Upper lobe of left lung (tissue), 6 donors: Measurements from ENCODE around the gene ACCSL. TPM values are rescaled to one million over a fixed set of nuclear protein-coding genes. Genes with fewer than 3 reads are reported as not detected.
A peak's percentile ranks its signal among the peaks of the same experiment; 100 is the strongest.

Experiments
- ATAC-seq, 2 donors: fragments of 200-7000 bp; cut with Tn5 transposase; one replicate each; pipeline ENCODE4 v1.9.1; 2022; ENCODE audit warnings: mild to moderate bottlenecking in 2 of 2, moderate library complexity in 2 of 2; ENCODE audit not compliant: low FRiP score in 2 of 2
- DNase-seq, 2 donors: peaks; one replicate each; pipeline ENCODE4 v3.0.0-alpha.2; 2019 to 2020
- H3K27ac ChIP-seq, 4 donors: fragments of 200-600 bp; sonication (generic); one replicate each; pipeline ENCODE4 v1.5.1; 2016 to 2019
- H3K27me3 ChIP-seq, 4 donors: fragments of 200-600 bp; sonication (generic); one replicate each; pipeline ENCODE4 v1.5.1; 2017 to 2019
- H3K36me3 ChIP-seq, 4 donors: fragments of 200-600 bp; sonication (generic); one replicate each; pipeline ENCODE4 v1.5.1; 2016 to 2019
- H3K4me1 ChIP-seq, 4 donors: fragments of 200-600 bp; sonication (generic); one replicate each; pipeline ENCODE4 v1.5.1; 2018 to 2019
- H3K4me3 ChIP-seq, 4 donors: fragments of 200-600 bp; sonication (generic); one replicate each; pipeline ENCODE4 v1.5.1; 2017 to 2019; ENCODE audit warnings: mild to moderate bottlenecking in 2 of 4, moderate library complexity in 1 of 4
- H3K9me3 ChIP-seq, 4 donors: fragments of 200-600 bp; sonication (generic); one replicate each; pipeline ENCODE4 v1.5.1; 2018 to 2019
- EP300 ChIP-seq, 4 donors: sonication (generic); formaldehyde crosslinking; IDR thresholded peaks; one replicate each; pipeline ENCODE4 v1.5.1; 2017; ENCODE audit warnings: antibody characterized with exemption in 4 of 4, control low read depth in 2 of 4
- POLR2A ChIP-seq, 4 donors: fragments of 450-650 bp; IDR thresholded peaks; one replicate each; pipeline ENCODE4 v1.5.1; 2016 to 2017; ENCODE audit warnings: antibody characterized with exemption in 4 of 4, mild to moderate bottlenecking in 2 of 4
- POLR2AphosphoS5 ChIP-seq, 2 donors: sonication (generic); formaldehyde crosslinking; IDR thresholded peaks; one replicate each; pipeline ENCODE4 v1.5.1; 2017; ENCODE audit warnings: antibody characterized with exemption in 2 of 2
- WGBS, 2 donors: methylation state at CpG; one replicate each; pipeline ENCODE4 v1.1.5; 2017 to 2018; 5-methylcytosine and 5-hydroxymethylcytosine counted together
- total RNA-seq, 6 donors: library from RNA; depleted of rRNA in 4 of 6; stranded (reverse); fragments of >200 nt in 4 of 6; gene quantifications; one replicate each; pipeline versions ENCODE4 v1.1.0 to v1.2.1, GENCODE V29; 2016 to 2021
- TF ChIP-seq, protein P1 (sequence below), 6 experiments: fragments of 450-650 bp in 4 of 6; fragments of 200-600 bp in 2 of 6; sonication (generic) in 2 of 6; IDR thresholded peaks; one replicate each; pipeline ENCODE4 v1.5.1; 2016 to 2019; ENCODE audit warnings: antibody characterized with exemption in 6 of 6
- donor health status: DM: no; HTN: no; CAD: no; lungs with moderate emphysema.
- donor health status: DM: no; HTN: yes; CAD: no; lungs with severe emphysema.

The ACCSL gene
- total RNA-seq, 6 donors from 2014 or later: not detected

- Histone ChIP-seq H3K4me1 (peaks cover 17 to 42% (median 19%) of the 10 kb centered on the region in 4 donors), H3K27me3 (no peaks in the 10 kb centered on the region), H3K4me3 (no peak overlapping the region), H3K9me3 (no peaks in the 10 kb centered on the region), H3K27ac (peak overlapping the region in 2 of 4 donors; percentile 69 to 74), H3K36me3 (no peaks in the 10 kb centered on the region)
- DNase-seq (no peak), ATAC-seq (no peak)
- 48 to 51% methylated on average over 3 of the region's 3 CpGs for WGBS, 2 donors
- TF ChIP-seq, protein P1, sequence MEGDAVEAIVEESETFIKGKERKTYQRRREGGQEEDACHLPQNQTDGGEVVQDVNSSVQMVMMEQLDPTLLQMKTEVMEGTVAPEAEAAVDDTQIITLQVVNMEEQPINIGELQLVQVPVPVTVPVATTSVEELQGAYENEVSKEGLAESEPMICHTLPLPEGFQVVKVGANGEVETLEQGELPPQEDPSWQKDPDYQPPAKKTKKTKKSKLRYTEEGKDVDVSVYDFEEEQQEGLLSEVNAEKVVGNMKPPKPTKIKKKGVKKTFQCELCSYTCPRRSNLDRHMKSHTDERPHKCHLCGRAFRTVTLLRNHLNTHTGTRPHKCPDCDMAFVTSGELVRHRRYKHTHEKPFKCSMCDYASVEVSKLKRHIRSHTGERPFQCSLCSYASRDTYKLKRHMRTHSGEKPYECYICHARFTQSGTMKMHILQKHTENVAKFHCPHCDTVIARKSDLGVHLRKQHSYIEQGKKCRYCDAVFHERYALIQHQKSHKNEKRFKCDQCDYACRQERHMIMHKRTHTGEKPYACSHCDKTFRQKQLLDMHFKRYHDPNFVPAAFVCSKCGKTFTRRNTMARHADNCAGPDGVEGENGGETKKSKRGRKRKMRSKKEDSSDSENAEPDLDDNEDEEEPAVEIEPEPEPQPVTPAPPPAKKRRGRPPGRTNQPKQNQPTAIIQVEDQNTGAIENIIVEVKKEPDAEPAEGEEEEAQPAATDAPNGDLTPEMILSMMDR (IDR thresholded peaks at IDR 0.05): no peak
- no peak for TF ChIP-seq POLR2AphosphoS5 (IDR thresholded peaks at IDR 0.05)
- no peak for TF ChIP-seq POLR2A (IDR thresholded peaks at IDR 0.05)
- no peak for TF ChIP-seq EP300 (IDR thresholded peaks at IDR 0.05)
Observed at GRCh38 chr11:44033856-44034255, 13.9 kb upstream of the ACCSL start.

DNA sequence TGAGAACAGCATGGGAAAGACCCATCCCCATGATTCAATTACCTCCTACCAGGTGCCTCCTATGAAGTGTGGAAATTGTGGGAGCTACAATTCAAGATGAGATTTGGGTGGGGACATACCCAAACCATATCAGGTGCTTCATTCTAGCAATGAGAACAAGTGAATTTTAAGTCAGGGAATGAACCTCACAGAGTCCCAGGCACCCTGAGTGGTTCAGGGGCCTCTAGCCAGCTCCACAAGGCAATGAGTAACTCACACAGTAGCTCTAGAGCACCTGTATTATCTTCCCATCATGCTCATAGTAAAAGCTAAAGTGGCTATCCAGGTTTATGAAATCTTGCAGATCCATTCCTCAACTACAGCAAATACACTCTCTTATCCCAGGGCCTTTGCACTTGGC lies 13.1 kb upstream of the ACCSL start:
- ATAC-seq: no peak
- Histone ChIP-seq H3K27me3 (no peaks in the 10 kb centered on the region), H3K36me3 (no peaks in the 10 kb centered on the region), H3K27ac (no peak overlapping the region), H3K4me1 (peaks cover 17 to 42% (median 19%) of the 10 kb centered on the region in 4 donors), H3K9me3 (no peaks in the 10 kb centered on the region), H3K4me3 (no peak overlapping the region)
- TF ChIP-seq POLR2A (IDR thresholded peaks at IDR 0.05) (no peak), POLR2AphosphoS5 (IDR thresholded peaks at IDR 0.05) (no peak)
- DNase-seq: no peak

DNA sequence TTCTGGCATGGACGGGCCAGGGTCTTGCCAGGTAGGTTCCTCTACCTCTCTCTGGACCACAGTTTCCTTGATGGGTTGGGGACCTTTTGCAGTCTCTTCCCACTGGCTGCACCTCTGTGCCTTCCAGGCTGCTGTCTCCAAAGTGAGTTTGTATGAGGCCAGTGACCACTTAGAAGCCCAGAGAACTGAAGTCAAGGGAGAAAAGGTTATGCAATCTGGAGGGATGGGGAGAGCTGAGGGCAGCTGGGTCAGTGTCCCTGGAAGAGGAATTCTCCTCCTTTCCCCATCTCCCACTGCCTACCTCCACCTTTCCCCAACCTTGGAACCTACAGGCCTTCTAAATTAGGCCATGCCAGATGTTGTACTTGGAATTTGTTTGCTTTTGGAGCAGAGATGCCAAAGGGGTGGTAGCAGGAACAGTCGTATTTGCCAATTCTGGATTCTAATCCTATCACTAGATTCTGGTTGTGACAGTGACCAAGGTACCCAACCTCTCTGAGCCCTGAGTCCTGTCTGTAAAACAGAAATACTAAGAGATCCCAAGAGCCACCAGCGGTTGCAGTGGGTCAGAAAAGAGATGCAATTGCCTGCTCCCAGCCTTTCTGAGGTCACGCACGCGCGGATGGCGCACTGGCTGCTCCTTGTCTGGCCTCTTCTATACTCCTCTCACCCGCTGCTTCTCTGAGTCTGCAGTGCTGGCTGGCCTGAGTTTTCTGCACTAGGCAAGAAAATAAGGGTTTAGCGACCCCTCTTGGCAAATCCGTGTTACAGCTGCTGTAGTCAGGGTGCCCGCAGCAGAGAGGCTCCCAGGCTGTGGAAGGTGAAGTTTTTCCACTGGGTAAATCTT lies 10.7 kb upstream of the ACCSL start:
- Histone ChIP-seq H3K27me3 (no peaks in the 10 kb centered on the region), H3K36me3 (no peaks in the 10 kb centered on the region), H3K9me3 (no peaks in the 10 kb centered on the region), H3K4me1 (peaks cover 6 to 25% (median 15%) of the 10 kb centered on the region in 4 donors), H3K27ac (peak overlapping the region in 1 of 4 donors; percentile 35), H3K4me3 (no peak overlapping the region)
- DNase-seq (peak; percentile 86 to 88), ATAC-seq (peak; percentile 86 to 93)
- TF ChIP-seq, protein P1 (IDR thresholded peaks at IDR 0.05): peak; percentile 63 to 82 (median 75)
- TF ChIP-seq EP300 (IDR thresholded peaks at IDR 0.05) (no peak), POLR2AphosphoS5 (IDR thresholded peaks at IDR 0.05) (no peak)
- 29 to 41% methylated on average over 12 of the region's 12 CpGs for WGBS, 2 donors

DNA sequence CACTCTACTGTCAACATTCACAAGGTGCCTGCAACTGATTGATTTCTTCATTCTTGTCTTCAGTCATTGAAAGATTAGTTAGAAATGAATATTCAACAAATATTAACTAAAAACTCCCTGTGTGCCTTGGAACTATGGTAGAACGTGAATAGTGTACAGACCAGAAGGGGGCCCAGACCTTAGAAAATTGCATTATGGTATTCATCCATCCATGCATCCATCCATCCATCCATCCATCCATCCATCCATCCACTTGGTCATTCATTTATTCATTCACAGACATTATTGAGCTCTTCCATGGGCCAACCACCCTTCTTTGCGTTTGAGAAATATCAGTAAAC lies 10.2 kb upstream of the ACCSL start:
- Histone ChIP-seq H3K27ac (no peak overlapping the region), H3K27me3 (no peaks in the 10 kb centered on the region), H3K4me3 (no peak overlapping the region), H3K4me1 (peaks cover 6 to 19% (median 12%) of the 10 kb centered on the region in 4 donors), H3K36me3 (no peaks in the 10 kb centered on the region), H3K9me3 (no peaks in the 10 kb centered on the region)
- 88 to 89% methylated on average over 2 of the region's 2 CpGs for WGBS, 2 donors
- ATAC-seq: no peak
- TF ChIP-seq POLR2AphosphoS5 (IDR thresholded peaks at IDR 0.05): no peak
- TF ChIP-seq POLR2A (IDR thresholded peaks at IDR 0.05): no peak
- TF ChIP-seq, protein P1 (IDR thresholded peaks at IDR 0.05): no peak
- TF ChIP-seq EP300 (IDR thresholded peaks at IDR 0.05): no peak
- no peak for DNase-seq

- Histone ChIP-seq H3K9me3 (no peaks in the 10 kb centered on the region), H3K27me3 (no peaks in the 10 kb centered on the region), H3K4me3 (no peak overlapping the region), H3K4me1 (no peaks in the 10 kb centered on the region), H3K36me3 (no peaks in the 10 kb centered on the region), H3K27ac (no peak overlapping the region)
- no peak for ATAC-seq
- WGBS, 2 donors: 80 to 86% methylated on average over 2 of the region's 2 CpGs
- DNase-seq: no peak
- TF ChIP-seq, protein P1 (IDR thresholded peaks at IDR 0.05): no peak
- TF ChIP-seq POLR2AphosphoS5 (IDR thresholded peaks at IDR 0.05): no peak
- no peak for TF ChIP-seq EP300 (IDR thresholded peaks at IDR 0.05)
- TF ChIP-seq POLR2A (IDR thresholded peaks at IDR 0.05): no peak
Observed at GRCh38 chr11:44043157-44043556, 4.6 kb upstream of the ACCSL start.
